ACC112 (cell line): ENCODE measurements around the gene DNAJC5.
"Not testable (repeated sequence)": the region's sequence is repeated elsewhere in the genome, so short reads cannot be mapped to it uniquely, and the experiment has no call there.

Experiments
- H2AFZ ChIP-seq: fragments of 200-600 bp; sonication (generic); one replicate; pipeline ENCODE4 v1.6.0; 2017; ENCODE audit warnings: antibody characterized with exemption, low read length; ENCODE audit not compliant: unreplicated experiment
- H3K27ac ChIP-seq: fragments of 200-600 bp; sonication (generic); 2 replicates; pipeline ENCODE4 v1.5.1; 2014; ENCODE audit warnings: low read depth, mild to moderate bottlenecking, antibody characterized with exemption, low read length, moderate library complexity
- H3K27me3 ChIP-seq: fragments of 200-600 bp; sonication (generic); 2 replicates; pipeline ENCODE4 v1.6.1; 2014; ENCODE audit warnings: mild to moderate bottlenecking, antibody characterized with exemption, low read length, moderate library complexity, mixed read lengths; ENCODE audit not compliant: insufficient read depth
- H3K36me3 ChIP-seq: fragments of 200-600 bp; sonication (generic); 2 replicates; pipeline ENCODE4 v1.6.1; 2016; ENCODE audit warnings: mild to moderate bottlenecking, antibody characterized with exemption, low read length, moderate library complexity, mixed read lengths; ENCODE audit not compliant: insufficient read depth
- H3K4me1 ChIP-seq: fragments of 200-600 bp; sonication (generic); one replicate; pipeline ENCODE4 v1.6.1; 2016; ENCODE audit warnings: low read length, mixed read lengths; ENCODE audit not compliant: insufficient read depth, unreplicated experiment, control insufficient read depth
- H3K4me3 ChIP-seq: fragments of 200-600 bp; sonication (generic); 2 replicates; pipeline ENCODE4 v1.5.1; 2014; ENCODE audit warnings: mild to moderate bottlenecking, low read depth, low read length
- H3K79me2 ChIP-seq: fragments of 200-600 bp; sonication (generic); one replicate; pipeline ENCODE4 v1.6.0; 2016; ENCODE audit warnings: low read length; ENCODE audit not compliant: control insufficient read depth, unreplicated experiment, insufficient read depth

Gene DNAJC5

GRCh38 chr20:63957690-63958441 lies 62.9 kb downstream of the DNAJC5 start:
- no peak overlapping the region for H2AFZ ChIP-seq

DNA sequence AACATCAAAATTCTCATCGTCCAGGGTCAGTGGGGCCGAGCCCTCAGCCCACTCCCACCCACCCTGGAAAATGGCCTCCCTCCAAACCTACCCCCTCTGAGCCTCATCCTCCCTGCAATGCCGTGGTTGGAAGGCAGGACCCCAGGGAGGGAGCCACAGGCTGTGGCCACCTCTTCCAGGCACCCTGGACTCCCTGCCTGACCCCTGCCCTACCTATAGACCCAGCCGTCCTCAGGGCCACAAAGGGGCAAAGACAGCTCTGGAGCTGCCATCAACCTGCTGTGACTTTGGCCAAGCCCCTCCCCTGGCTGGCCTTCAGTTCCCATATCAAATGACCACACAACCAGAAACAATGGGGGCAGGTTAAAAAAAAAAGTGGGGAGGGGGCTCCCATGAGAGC lies 63.5 kb downstream of the DNAJC5 start:
- Histone ChIP-seq H3K4me1 (peaks cover 24% of the 10 kb centered on the region), H3K36me3 (0 out of 2 replicates have a peak, but pooled peaks cover 3% of the 10 kb centered on the region), H3K27me3 (no peaks in the 10 kb centered on the region), H3K79me2 (peaks cover 26% of the 10 kb centered on the region), H2AFZ (no peak overlapping the region), H3K4me3 (no peak overlapping the region), H3K27ac (no peak overlapping the region)

More at GRCh38 chr20:63957690-63958441, 62.9 kb downstream of the DNAJC5 start:
- peak overlapping the region; percentile 71 for H3K27ac ChIP-seq
- peaks cover 28% of the 10 kb centered on the region for H3K79me2 ChIP-seq
- peak overlapping the region; percentile 79 for H3K4me3 ChIP-seq
- peaks cover 25% of the 10 kb centered on the region for H3K4me1 ChIP-seq
- H3K36me3 ChIP-seq: 0 out of 2 replicates have a peak, but pooled peaks cover 3% of the 10 kb centered on the region
- H3K27me3 ChIP-seq: no peaks in the 10 kb centered on the region

GRCh38 chr20:63958964-63959698 lies 64.2 kb downstream of the DNAJC5 start:
- H3K27ac ChIP-seq: no peak overlapping the region
- H3K4me3 ChIP-seq: no peak overlapping the region
- H3K79me2 ChIP-seq: peaks cover 19% of the 10 kb centered on the region
- H2AFZ ChIP-seq: no peak overlapping the region
- H3K27me3 ChIP-seq: no peaks in the 10 kb centered on the region
- H3K4me1 ChIP-seq: peaks cover 18% of the 10 kb centered on the region
- H3K36me3 ChIP-seq: 0 out of 2 replicates have a peak, but pooled peaks cover 3% of the 10 kb centered on the region

- H2AFZ ChIP-seq: no peak overlapping the region
- H3K27ac ChIP-seq: no peak overlapping the region
- H3K4me3 ChIP-seq: no peak overlapping the region
- H3K27me3 ChIP-seq: no peaks in the 10 kb centered on the region
- H3K79me2 ChIP-seq: peaks cover 13% of the 10 kb centered on the region
- peaks cover 13% of the 10 kb centered on the region for H3K4me1 ChIP-seq
- 0 out of 2 replicates have a peak, but pooled peaks cover 3% of the 10 kb centered on the region for H3K36me3 ChIP-seq
These were observed 64.8 kb downstream of the DNAJC5 start for GRCh38 chr20:63959699-63960075.

GRCh38 chr20:63960654-63961621 lies 66.0 kb downstream of the DNAJC5 start:
- not testable (repeated sequence) for H2AFZ ChIP-seq, H3K36me3 ChIP-seq, H3K79me2 ChIP-seq, H3K4me3 ChIP-seq, H3K27ac ChIP-seq, H3K27me3 ChIP-seq
- H3K4me1 ChIP-seq: peaks cover 11% of the 10 kb centered on the region

DNA sequence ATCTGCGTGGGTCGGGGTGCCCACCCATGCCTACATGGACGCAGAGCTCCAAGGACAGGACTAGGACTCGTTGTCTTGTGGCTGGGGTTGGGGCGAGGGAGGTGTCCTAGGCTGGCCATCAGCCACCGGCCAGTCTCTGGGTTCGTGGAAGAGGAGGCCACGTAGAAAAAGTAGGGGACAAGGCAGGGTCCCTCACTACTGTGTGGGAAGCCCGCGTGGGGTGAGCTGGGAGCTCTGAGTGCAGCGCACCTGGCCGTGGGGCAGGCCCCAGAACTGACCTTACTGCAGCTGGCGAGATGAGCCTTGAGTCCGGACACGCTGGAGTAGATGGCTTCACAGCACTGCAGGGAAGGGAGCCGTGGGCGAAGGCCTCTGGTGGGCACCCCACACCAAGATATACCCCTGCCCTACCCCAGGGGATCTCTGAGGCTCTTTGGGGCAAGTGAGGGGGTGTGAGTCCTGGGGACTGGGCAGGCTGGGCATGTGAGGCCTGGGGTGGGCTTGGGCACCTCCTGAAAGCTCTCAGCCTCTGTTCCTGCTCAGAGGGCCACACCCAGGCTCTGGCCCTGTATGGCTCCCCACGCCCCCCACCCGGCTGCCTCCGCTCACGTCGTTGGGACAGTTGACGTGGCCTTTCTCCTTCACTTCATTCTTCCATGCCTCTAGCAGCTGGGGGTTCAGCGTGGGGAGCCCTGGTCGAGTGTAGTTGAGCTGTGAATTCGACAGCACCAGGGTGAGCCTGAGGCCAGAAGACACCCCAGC lies 66.9 kb downstream of the DNAJC5 start:
- no peak overlapping the region for H2AFZ ChIP-seq
- peaks cover 11% of the 10 kb centered on the region for H3K4me1 ChIP-seq
- H3K27me3 ChIP-seq: no peaks in the 10 kb centered on the region
- H3K36me3 ChIP-seq: 0 out of 2 replicates have a peak, but pooled peaks cover 9% of the 10 kb centered on the region
- no peak overlapping the region for H3K27ac ChIP-seq
- H3K79me2 ChIP-seq: no peaks in the 10 kb centered on the region
- H3K4me3 ChIP-seq: no peak overlapping the region

GRCh38 chr20:63962426-63963347 lies 67.8 kb downstream of the DNAJC5 start:
- Histone ChIP-seq H3K27ac (no peak overlapping the region), H3K4me3 (no peak overlapping the region), H3K79me2 (no peaks in the 10 kb centered on the region), H3K4me1 (peaks cover 6% of the 10 kb centered on the region), H3K36me3 (0 out of 2 replicates have a peak, but pooled peaks cover 9% of the 10 kb centered on the region), H2AFZ (no peak overlapping the region), H3K27me3 (no peaks in the 10 kb centered on the region)

DNA sequence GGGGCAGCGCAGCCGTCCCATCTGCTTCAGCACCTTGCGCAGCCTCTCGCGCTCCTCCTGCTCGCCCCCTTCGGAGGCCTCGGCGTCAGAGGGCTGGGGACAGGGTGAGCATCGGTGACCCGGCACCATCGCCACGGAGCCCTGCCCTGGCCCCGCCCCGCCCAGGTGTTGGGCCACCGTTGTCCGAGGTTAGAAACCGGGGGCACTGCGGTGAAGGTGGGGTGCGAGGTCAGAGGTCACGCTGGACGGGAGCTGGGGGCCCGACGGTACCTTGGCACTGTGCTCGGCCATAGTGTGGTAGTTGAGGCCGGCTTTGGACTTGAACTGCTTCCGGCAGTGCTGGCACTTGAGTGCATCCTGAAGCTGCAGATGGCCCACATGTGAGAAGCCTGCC lies 68.4 kb downstream of the DNAJC5 start:
- peaks cover 3% of the 10 kb centered on the region for H3K79me2 ChIP-seq
- H3K36me3 ChIP-seq: 0 out of 2 replicates have a peak, but pooled peaks cover 9% of the 10 kb centered on the region
- H3K4me1 ChIP-seq: peaks cover 2% of the 10 kb centered on the region
- H3K27ac ChIP-seq: no peak overlapping the region
- no peak overlapping the region for H2AFZ ChIP-seq
- H3K27me3 ChIP-seq: no peaks in the 10 kb centered on the region
- H3K4me3 ChIP-seq: no peak overlapping the region

GRCh38 chr20:63963784-63964301 lies 68.9 kb downstream of the DNAJC5 start:
- Histone ChIP-seq H3K27ac (no peak overlapping the region), H3K27me3 (no peaks in the 10 kb centered on the region), H3K79me2 (peaks cover 8% of the 10 kb centered on the region), H3K36me3 (0 out of 2 replicates have a peak, but pooled peaks cover 9% of the 10 kb centered on the region), H2AFZ (no peak overlapping the region), H3K4me1 (peaks cover 7% of the 10 kb centered on the region), H3K4me3 (no peak overlapping the region)
